ENCODE measurements around the gene FAAH. TPM values are rescaled to one million over a fixed set of nuclear protein-coding genes. Genes with fewer than 3 reads are reported as not detected.

FAAH gene
- 20.1 and 25.4 TPM in 2 replicates for total RNA-seq (2014; rRNA removed; shearing (Covaris generic))
- 21.9 and 24.8 TPM in 2 replicates for total RNA-seq (2022)
- percentile 48 among the genes with signal in this experiment for Bru-seq, nascent RNA
- percentile 51 among the genes with signal in this experiment for BruChase-seq, experiment 1, labeled RNA remaining after a 6-hour chase
- BruChase-seq, experiment 2, labeled RNA remaining after a 2-hour chase, result percentile 53 among the genes with signal in this experiment
- long read RNA-seq, transcript FAAH-201 (15 exons, 2,094 nt), result major isoform, 16 of 47 reads
- long read RNA-seq, partial matches to known transcripts, result 5 of 47 reads
- long read RNA-seq, other reads (novel, unspliced or antisense), result 26 of 47 reads

DNA sequence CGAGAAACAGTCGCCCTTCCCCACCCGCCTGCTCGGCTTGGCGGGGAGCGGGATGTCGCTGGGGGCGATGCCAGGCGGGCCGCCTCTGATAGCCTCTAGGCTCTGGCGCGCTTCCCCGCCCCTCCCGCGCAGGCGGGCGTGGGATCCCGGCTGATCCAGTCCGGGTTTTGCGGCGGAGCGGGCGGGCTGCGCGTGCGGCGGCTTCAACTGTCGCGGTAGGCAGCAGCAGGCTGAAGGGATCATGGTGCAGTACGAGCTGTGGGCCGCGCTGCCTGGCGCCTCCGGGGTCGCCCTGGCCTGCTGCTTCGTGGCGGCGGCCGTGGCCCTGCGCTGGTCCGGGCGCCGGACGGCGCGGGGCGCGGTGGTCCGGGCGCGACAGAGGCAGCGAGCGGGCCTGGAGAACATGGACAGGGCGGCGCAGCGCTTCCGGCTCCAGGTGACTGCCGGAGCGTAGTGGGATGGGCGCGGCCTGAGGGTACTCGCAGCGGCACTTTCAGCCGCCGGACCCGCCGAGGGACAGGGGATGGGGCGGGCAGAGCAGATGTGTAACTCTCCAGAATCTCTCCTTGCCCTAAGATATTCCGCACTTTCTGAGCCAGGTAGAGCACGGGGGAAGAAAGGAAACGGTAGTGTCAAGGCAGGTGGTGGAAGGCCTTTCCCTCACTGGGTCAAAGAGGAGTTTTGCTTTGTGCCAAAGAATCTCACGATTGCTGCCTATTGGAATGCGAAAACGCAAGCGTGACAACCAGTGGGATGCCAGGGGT lies at the start of gene FAAH:
FAAH (plus strand) TSS at position 210 of the 764 bp plus-strand sequence; CDS start at position 242, 32 bp downstream.
- peak; percentile 68 for DNase-seq (ENCODE audit: low spot score)
- H3K79me2 ChIP-seq (ENCODE audit: insufficient read depth, low read depth, low read length), result no peaks in the 10 kb centered on the region
- TSS peak; percentile 52 for BruUV-seq (replicated peaks)
- H3K4me1 ChIP-seq (ENCODE audit: insufficient read depth, low read length, poor library complexity, severe bottlenecking), result peaks cover 18% of the 10 kb centered on the region
- POLR2A ChIA-PET, result no interaction called here
- H2AFZ ChIP-seq (ENCODE audit: low read length), result peak within 1 kb of the TSS; percentile 65; the same call in 1 of the 2 replicates
- CTCF ChIA-PET (ENCODE audit: unreplicated experiment), result no interaction called here
- H3K9me3 ChIP-seq (ENCODE audit: low read length), result peaks cover 11% of the 10 kb centered on the region; the same call in 1 of the 2 replicates
- H3K36me3 ChIP-seq (ENCODE audit: insufficient read depth, low read length), result no peaks in the 10 kb centered on the region
- no peak within 1 kb of the TSS for H3K27ac ChIP-seq (ENCODE audit: low read depth, low read length, poor library complexity, severe bottlenecking)
- TF ChIP-seq EZH2phosphoT487 (IDR thresholded peaks at IDR 0.05; ENCODE audit: borderline replicate concordance, low read depth, low read length), result no peak
- intact Hi-C loops (cut with micrococcal nuclease; ENCODE audit: unreplicated experiment), result no loop called here
- H3K4me3 ChIP-seq (ENCODE audit: low read depth, low read length, poor library complexity, severe bottlenecking), result peak within 1 kb of the TSS; percentile 69
- no peaks in the 10 kb centered on the region for H4K20me1 ChIP-seq (ENCODE audit: insufficient read depth, low read length)
- peak within 1 kb of the TSS; percentile 75 for H3K4me2 ChIP-seq (ENCODE audit: low read length)
- no peaks in the 10 kb centered on the region for H3K9me2 ChIP-seq (ENCODE audit: insufficient read depth, low read length)

DNA sequence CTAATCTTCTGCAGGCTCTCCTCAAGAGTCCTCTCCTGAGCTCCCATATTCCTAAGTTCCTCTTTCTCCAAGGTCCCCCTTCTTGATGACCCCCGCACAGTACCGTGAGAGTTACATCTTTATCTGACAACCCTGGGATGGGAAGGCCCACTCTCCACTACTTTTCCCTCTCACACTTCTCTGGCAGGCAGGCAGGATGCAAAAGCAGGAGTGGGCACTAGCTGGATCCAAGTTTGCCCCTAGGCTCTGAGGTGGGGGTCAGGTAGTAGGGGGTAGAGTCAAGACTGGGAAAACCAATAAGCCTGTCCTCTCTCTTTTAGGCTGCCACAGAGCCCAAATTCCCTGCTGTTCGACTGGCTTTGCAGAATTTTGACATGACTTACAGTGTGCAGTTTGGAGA lies 49.6 kb upstream of the FAAH start:
- POLR2A ChIA-PET, result interaction anchor here (0.6 to 1.4 kb wide), 4 partner anchors 11 to 115 kb away, joined by 3 to 5 read pairs (median 4); no protein-coding TSS in a partner anchor
- BruUV-seq (replicated peaks), result no TSS peak

DNA sequence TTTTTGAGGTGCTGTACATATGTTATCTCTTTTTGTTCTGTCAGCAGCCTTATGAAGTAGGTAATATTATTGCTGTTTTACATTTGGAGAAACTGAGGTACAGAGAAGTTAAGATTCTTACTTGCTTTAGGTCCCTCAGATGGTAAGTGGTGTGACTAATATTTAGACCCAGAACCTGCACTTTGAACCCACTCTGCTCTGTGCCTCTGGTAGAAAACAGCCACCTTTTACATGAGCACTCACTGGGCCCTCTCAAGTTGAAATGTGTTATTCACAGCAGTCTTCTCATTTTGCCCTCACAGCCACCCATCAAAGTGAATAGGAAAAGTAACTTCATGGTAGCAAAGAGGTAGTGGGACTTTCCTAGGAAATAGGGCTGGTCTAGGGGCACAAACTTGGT lies 48.8 kb upstream of the FAAH start:
- no peaks in the 10 kb centered on the region for H4K20me1 ChIP-seq (ENCODE audit: insufficient read depth, low read length)
- peaks cover 13% of the 10 kb centered on the region for H3K4me1 ChIP-seq (ENCODE audit: insufficient read depth, low read length, poor library complexity, severe bottlenecking)
- no peak for DNase-seq (ENCODE audit: low spot score)
- no peaks in the 10 kb centered on the region for H3K9me3 ChIP-seq (ENCODE audit: low read length)
- H3K27ac ChIP-seq (ENCODE audit: low read depth, low read length, poor library complexity, severe bottlenecking), result no peak overlapping the region
- no peaks in the 10 kb centered on the region for H3K9me2 ChIP-seq (ENCODE audit: insufficient read depth, low read length)
- no peak overlapping the region for H3K4me2 ChIP-seq (ENCODE audit: low read length)
- POLR2A ChIA-PET, result interaction anchor here (0.7 kb wide), 1 partner anchor 28 kb away, joined by 5 read pairs; no protein-coding TSS in a partner anchor
- no TSS peak for BruUV-seq (replicated peaks)
- intact Hi-C loops (cut with micrococcal nuclease; ENCODE audit: unreplicated experiment), result no loop called here
- H3K79me2 ChIP-seq (ENCODE audit: insufficient read depth, low read depth, low read length), result peaks cover 28% of the 10 kb centered on the region; the same call in 1 of the 2 replicates
- TF ChIP-seq, protein P1, sequence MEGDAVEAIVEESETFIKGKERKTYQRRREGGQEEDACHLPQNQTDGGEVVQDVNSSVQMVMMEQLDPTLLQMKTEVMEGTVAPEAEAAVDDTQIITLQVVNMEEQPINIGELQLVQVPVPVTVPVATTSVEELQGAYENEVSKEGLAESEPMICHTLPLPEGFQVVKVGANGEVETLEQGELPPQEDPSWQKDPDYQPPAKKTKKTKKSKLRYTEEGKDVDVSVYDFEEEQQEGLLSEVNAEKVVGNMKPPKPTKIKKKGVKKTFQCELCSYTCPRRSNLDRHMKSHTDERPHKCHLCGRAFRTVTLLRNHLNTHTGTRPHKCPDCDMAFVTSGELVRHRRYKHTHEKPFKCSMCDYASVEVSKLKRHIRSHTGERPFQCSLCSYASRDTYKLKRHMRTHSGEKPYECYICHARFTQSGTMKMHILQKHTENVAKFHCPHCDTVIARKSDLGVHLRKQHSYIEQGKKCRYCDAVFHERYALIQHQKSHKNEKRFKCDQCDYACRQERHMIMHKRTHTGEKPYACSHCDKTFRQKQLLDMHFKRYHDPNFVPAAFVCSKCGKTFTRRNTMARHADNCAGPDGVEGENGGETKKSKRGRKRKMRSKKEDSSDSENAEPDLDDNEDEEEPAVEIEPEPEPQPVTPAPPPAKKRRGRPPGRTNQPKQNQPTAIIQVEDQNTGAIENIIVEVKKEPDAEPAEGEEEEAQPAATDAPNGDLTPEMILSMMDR (conservative IDR thresholded peaks at IDR 0.05; ENCODE audit: low read length), result no peak
- no peak for TF ChIP-seq EZH2phosphoT487 (IDR thresholded peaks at IDR 0.05; ENCODE audit: borderline replicate concordance, low read depth, low read length)
- CTCF ChIA-PET (ENCODE audit: unreplicated experiment), result no interaction called here
- no peak overlapping the region for H3K4me3 ChIP-seq (ENCODE audit: low read depth, low read length, poor library complexity, severe bottlenecking)
- no peak overlapping the region for H2AFZ ChIP-seq (ENCODE audit: low read length)
- peaks cover 76% of the 10 kb centered on the region for H3K36me3 ChIP-seq (ENCODE audit: insufficient read depth, low read length)

More for the DNA sequence above, 49.6 kb upstream of the FAAH start:
- Histone ChIP-seq H3K9me2 (ENCODE audit: insufficient read depth, low read length) (no peaks in the 10 kb centered on the region), H2AFZ (ENCODE audit: low read length) (no peak overlapping the region), H3K4me1 (ENCODE audit: insufficient read depth, low read length, poor library complexity, severe bottlenecking) (peaks cover 19% of the 10 kb centered on the region), H3K4me3 (ENCODE audit: low read depth, low read length, poor library complexity, severe bottlenecking) (no peak overlapping the region), H3K9me3 (ENCODE audit: low read length) (no peaks in the 10 kb centered on the region), H4K20me1 (ENCODE audit: insufficient read depth, low read length) (no peaks in the 10 kb centered on the region), H3K79me2 (ENCODE audit: insufficient read depth, low read depth, low read length) (peaks cover 24% of the 10 kb centered on the region; the same call in 1 of the 2 replicates), H3K36me3 (ENCODE audit: insufficient read depth, low read length) (peaks cover 68% of the 10 kb centered on the region), H3K4me2 (ENCODE audit: low read length) (no peak overlapping the region), H3K27ac (ENCODE audit: low read depth, low read length, poor library complexity, severe bottlenecking) (no peak overlapping the region)
- DNase-seq (ENCODE audit: low spot score), result no peak
- CTCF ChIA-PET (ENCODE audit: unreplicated experiment), result no interaction called here
- intact Hi-C loops (cut with micrococcal nuclease; ENCODE audit: unreplicated experiment), result no loop called here
- TF ChIP-seq, protein P1 (conservative IDR thresholded peaks at IDR 0.05; ENCODE audit: low read length), result no peak
- no peak for TF ChIP-seq EZH2phosphoT487 (IDR thresholded peaks at IDR 0.05; ENCODE audit: borderline replicate concordance, low read depth, low read length)

Measured in OCI-LY7 (cell line).